H9 (cell line): ENCODE results near the gene LSP1. TPM values are rescaled to one million over a fixed set of nuclear protein-coding genes. Genes with fewer than 3 reads are reported as not detected.

Experiments used
- DNase-seq: peaks from one replicate; pipeline ENCODE4 v3.0.0-alpha.2; 2017
- H2AFZ ChIP-seq: one replicate; pipeline ENCODE4 v1.6.1; 2013; ENCODE audit warnings: mild to moderate bottlenecking, low read length, control low read depth, moderate library complexity
- H2AK5ac ChIP-seq: 2 replicates; pipeline ENCODE4 v1.6.1; 2013; ENCODE audit warnings: low read length, control low read depth, mixed read lengths; ENCODE audit not compliant: insufficient read length
- H2BK120ac ChIP-seq: one replicate; pipeline ENCODE4 v1.6.1; 2013; ENCODE audit warnings: low read depth, mild to moderate bottlenecking, low read length, control low read depth, inconsistent platforms; ENCODE audit not compliant: poor library complexity, severe bottlenecking
- H2BK12ac ChIP-seq: 2 replicates; pipeline ENCODE4 v1.6.1; 2013; ENCODE audit warnings: low read length, control low read depth, mixed read lengths, low read depth; ENCODE audit not compliant: insufficient read length
- H2BK15ac ChIP-seq: 2 replicates; pipeline ENCODE4 v1.6.1; 2013; ENCODE audit warnings: low read depth, low read length, control low read depth
- H2BK20ac ChIP-seq: one replicate; pipeline ENCODE4 v1.6.1; 2013; ENCODE audit warnings: low read depth, mild to moderate bottlenecking, low read length, control low read depth, inconsistent platforms; ENCODE audit not compliant: poor library complexity, severe bottlenecking
- H2BK5ac ChIP-seq: 2 replicates; pipeline ENCODE4 v1.6.1; 2013; ENCODE audit warnings: low read length, control low read depth, mixed read lengths; ENCODE audit not compliant: insufficient read length
- H3K14ac ChIP-seq: 2 replicates; pipeline ENCODE4 v1.6.1; 2013; ENCODE audit warnings: low read length, control low read depth; ENCODE audit not compliant: insufficient read depth
- H3K18ac ChIP-seq: 2 replicates; pipeline ENCODE4 v1.6.1; 2013; ENCODE audit warnings: low read depth, mild to moderate bottlenecking, mixed read lengths, low read length, control low read depth; ENCODE audit not compliant: insufficient read length
- H3K23ac ChIP-seq: 2 replicates; pipeline ENCODE4 v1.6.1; 2013; ENCODE audit warnings: low read length, control low read depth, mixed read lengths, low read depth; ENCODE audit not compliant: insufficient read length
- H3K23me2 ChIP-seq: 2 replicates; pipeline ENCODE4 v1.6.1; 2013; ENCODE audit warnings: low read depth, mild to moderate bottlenecking, mixed read lengths, low read length, control low read depth; ENCODE audit not compliant: insufficient read length, poor library complexity, severe bottlenecking
- H3K27ac ChIP-seq: 2 replicates; pipeline ENCODE4 v1.5.1; 2013; ENCODE audit warnings: low read length, control low read depth, mixed read lengths, low read depth; ENCODE audit not compliant: insufficient read length
- H3K27me3 ChIP-seq: 2 replicates; pipeline ENCODE4 v1.6.1; 2013; ENCODE audit warnings: low read length, control low read depth, inconsistent platforms; ENCODE audit not compliant: insufficient read depth
- H3K4ac ChIP-seq: 2 replicates; pipeline ENCODE4 v1.6.1; 2013; ENCODE audit warnings: low read depth, mild to moderate bottlenecking, control low read depth, inconsistent platforms, low read length, moderate library complexity
- H3K4me1 ChIP-seq: 2 replicates; pipeline ENCODE4 v1.6.1; 2013; ENCODE audit warnings: low read length, control low read depth, inconsistent platforms; ENCODE audit not compliant: insufficient read depth
- H3K4me2 ChIP-seq: 2 replicates; pipeline ENCODE4 v1.6.1; 2013; ENCODE audit warnings: low read length, control low read depth, mixed read lengths; ENCODE audit not compliant: insufficient read length, insufficient read depth
- H3K56ac ChIP-seq: 2 replicates; pipeline ENCODE4 v1.6.1; 2013; ENCODE audit warnings: low read depth, mild to moderate bottlenecking, mixed read lengths, low read length, control low read depth; ENCODE audit not compliant: insufficient read length
- H3K79me1 ChIP-seq: 2 replicates; pipeline ENCODE4 v1.6.1; 2013; ENCODE audit warnings: low read depth, mild to moderate bottlenecking, moderate library complexity, low read length, control low read depth, inconsistent platforms; ENCODE audit not compliant: insufficient read depth, poor library complexity, severe bottlenecking
- H3K79me2 ChIP-seq: 2 replicates; pipeline ENCODE4 v1.6.1; 2013; ENCODE audit warnings: low read length, control low read depth, inconsistent platforms; ENCODE audit not compliant: insufficient read depth
- H3K9ac ChIP-seq: 2 replicates; pipeline ENCODE4 v1.6.1; 2013; ENCODE audit warnings: low read length, control low read depth, mixed read lengths; ENCODE audit not compliant: insufficient read length; ENCODE audit errors: extremely low read depth
- H3K9me3 ChIP-seq: one replicate; pipeline ENCODE4 v1.6.1; 2013; ENCODE audit warnings: low read depth, low read length, inconsistent platforms; ENCODE audit not compliant: control insufficient read depth
- H3T11ph ChIP-seq: one replicate; pipeline ENCODE4 v1.6.1; 2013; ENCODE audit warnings: mild to moderate bottlenecking, low read length, control low read depth, inconsistent platforms
- H4K20me1 ChIP-seq: one replicate; pipeline ENCODE4 v1.6.1; 2013; ENCODE audit not compliant: control insufficient read depth, insufficient read length, insufficient read depth
- H4K5ac ChIP-seq: 2 replicates; pipeline ENCODE4 v1.6.1; 2013; ENCODE audit warnings: low read depth, mild to moderate bottlenecking, mixed read lengths, low read length, control low read depth; ENCODE audit not compliant: insufficient read length
- H4K8ac ChIP-seq: replicated peaks from 2 replicates; pipeline ENCODE4 v1.6.1; 2013; ENCODE audit warnings: low read length, control low read depth, mixed read lengths, low read depth; ENCODE audit not compliant: insufficient read length
- H4K91ac ChIP-seq: 2 replicates; pipeline ENCODE4 v1.6.1; 2013; ENCODE audit warnings: low read depth, mild to moderate bottlenecking, moderate library complexity, mixed read lengths, low read length, control low read depth; ENCODE audit not compliant: insufficient read length
- H3K27ac Mint-ChIP-seq, 3 experiments: 2 replicates in 2 of 3; 3 replicates in 1 of 3; pipeline ENCODE4 v1.8.0; 2020 to 2021; ENCODE audit warnings: mixed read lengths in 3 of 3, mild to moderate bottlenecking in 1 of 3, moderate library complexity in 1 of 3
- H3K27me3 Mint-ChIP-seq: 2 replicates; pipeline ENCODE4 v1.8.0; 2021; ENCODE audit warnings: low read depth, mild to moderate bottlenecking, moderate library complexity, mixed read lengths
- H3K36me3 Mint-ChIP-seq, 3 experiments: 2 replicates in 2 of 3; 3 replicates in 1 of 3; pipeline ENCODE4 v1.8.0; 2020 to 2021; ENCODE audit warnings: low read depth in 3 of 3, mixed read lengths in 3 of 3; ENCODE audit not compliant: insufficient read depth in 1 of 3
- H3K4me1 Mint-ChIP-seq, 2 experiments: 2 replicates each; pipeline ENCODE4 v1.8.0; 2020; ENCODE audit warnings: mixed read lengths in 2 of 2
- H3K4me3 Mint-ChIP-seq, 2 experiments: 2 replicates in 1 of 2; 3 replicates in 1 of 2; pipeline ENCODE4 v1.8.0; 2020 to 2021; ENCODE audit warnings: mild to moderate bottlenecking in 2 of 2, mixed read lengths in 2 of 2, moderate library complexity in 1 of 2
- H3K9me3 Mint-ChIP-seq, 2 experiments: 2 replicates in 1 of 2; 3 replicates in 1 of 2; pipeline ENCODE4 v1.8.0; 2020; ENCODE audit warnings: mild to moderate bottlenecking in 2 of 2, mixed read lengths in 2 of 2, moderate library complexity in 1 of 2
- CTCF ChIP-seq: fragments of 200-600 bp; sonication (generic); conservative IDR thresholded peaks from 3 replicates; pipeline ENCODE4 v1.8.0; 2021; ENCODE audit warnings: antibody characterized with exemption, mild to moderate bottlenecking
- WGBS: extraction: QIAGEN DNeasy Blood & Tissue Kit; methylation state at CpG from one replicate; pipeline ENCODE4 v1.1.7; 2013; ENCODE audit warnings: missing lambda C conversion rate, low lambda C conversion rate, mixed read lengths; ENCODE audit not compliant: insufficient read length; ENCODE audit errors: extremely low coverage; 5-methylcytosine and 5-hydroxymethylcytosine counted together
- total RNA-seq: library from RNA; stranded (reverse); gene quantifications from 2 replicates; pipeline ENCODE4 v1.2.1, GENCODE V29; 2021

Gene LSP1
- total RNA-seq, 1 experiment from 2014 or later, result not detected

DNA sequence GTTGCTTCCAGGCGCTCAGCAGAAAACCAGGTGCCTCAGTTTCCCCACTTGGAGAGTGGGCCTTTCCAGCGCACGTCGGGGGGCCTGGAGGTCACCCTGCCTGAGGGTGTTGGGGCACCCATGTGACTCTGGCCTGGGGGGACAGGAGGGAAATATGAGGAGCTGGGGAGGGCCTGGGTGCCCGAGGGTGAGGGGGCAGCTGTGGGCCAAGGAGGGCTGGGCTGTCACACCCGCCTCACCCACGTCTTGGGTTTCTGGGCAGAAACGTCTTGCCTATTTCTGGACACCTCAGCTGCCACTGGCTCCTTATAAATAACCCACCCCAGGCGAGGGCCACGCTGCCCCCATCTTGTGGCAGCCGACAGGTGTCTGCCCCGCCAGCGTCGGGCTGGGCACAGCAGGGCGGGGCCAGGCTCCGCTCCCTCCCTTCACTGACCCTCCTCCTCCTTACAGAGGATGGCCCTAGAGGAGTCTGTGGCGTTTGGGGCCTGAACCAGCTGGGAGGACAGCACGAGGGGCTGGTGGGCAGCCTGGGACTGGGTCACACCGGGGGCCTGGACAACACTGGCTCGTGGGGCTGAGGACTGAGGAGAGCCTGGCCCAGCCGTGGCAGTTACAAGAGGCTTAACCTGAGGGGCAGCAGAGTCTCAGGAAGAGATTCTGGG, 68.2 kb downstream of the LSP1 start:
- H3K79me2 ChIP-seq, result no peaks in the 10 kb centered on the region
- Mint-ChIP-seq H3K36me3 (no peaks in the 10 kb centered on the region), H3K4me3 (no peak overlapping the region)

More for the DNA sequence above, 68.2 kb downstream of the LSP1 start:
- H3K23ac ChIP-seq, result no peak overlapping the region
- H3K9ac ChIP-seq, result no peak overlapping the region
- no peak overlapping the region for H3K4me2 ChIP-seq
- no peaks in the 10 kb centered on the region for H3K79me1 ChIP-seq
- no peaks in the 10 kb centered on the region for H3K4me1 ChIP-seq
- TF ChIP-seq CTCF, result no peak
- no peak overlapping the region for H3K56ac ChIP-seq
- H4K8ac ChIP-seq, result no peak overlapping the region
- no peak overlapping the region for H3K27ac ChIP-seq
- no peak overlapping the region for H3T11ph ChIP-seq
- no peak overlapping the region for H2AFZ ChIP-seq
- WGBS, result no CpG with 5 or more reads among the region's 21 CpGs
- H3K14ac ChIP-seq, result no peak overlapping the region; the same call in 1 of the 2 replicates
- Mint-ChIP-seq H3K9me3 (no peaks in the 10 kb centered on the region; a peak in 1 of 5 replicates), H3K27me3 (peaks cover 13% of the 10 kb centered on the region), H3K27ac (peak overlapping the region in 1 of 3 experiments; percentile 76; a peak in 1 of 7 replicates), H3K4me1 (peaks cover 3 to 6% of the 10 kb centered on the region in 2 experiments; a peak in 3 of 4 replicates)
- no peak overlapping the region for H2BK20ac ChIP-seq
- H3K4ac ChIP-seq, result no peak overlapping the region
- H4K5ac ChIP-seq, result no peak overlapping the region
- H3K9me3 ChIP-seq, result no peaks in the 10 kb centered on the region
- H4K91ac ChIP-seq, result no peak overlapping the region
- no peaks in the 10 kb centered on the region for H3K23me2 ChIP-seq
- DNase-seq, result no peak
- no peak overlapping the region for H2BK12ac ChIP-seq
- no peak overlapping the region for H2BK120ac ChIP-seq
- no peak overlapping the region for H2BK5ac ChIP-seq
- H3K27me3 ChIP-seq, result no peaks in the 10 kb centered on the region
- no peaks in the 10 kb centered on the region for H4K20me1 ChIP-seq
- no peak overlapping the region for H2AK5ac ChIP-seq
- no peak overlapping the region for H2BK15ac ChIP-seq
- H3K18ac ChIP-seq, result no peak overlapping the region
